Epithelial cell of prostate (primary cell): ENCODE measurements around the gene AK2.
"Not testable (repeated sequence)": the region's sequence is repeated elsewhere in the genome, so short reads cannot be mapped to it uniquely, and the experiment has no call there.

Source experiments
- DNase-seq: peaks from one replicate; pipeline ENCODE4 v3.0.0-alpha.2; 2011; ENCODE audit warnings: low read depth, low spot score
- H3K27ac ChIP-seq: fragments of 450-650 bp; 2 replicates; pipeline ENCODE4 v1.5.1; 2017; ENCODE audit warnings: mild to moderate bottlenecking

AK2 gene

GRCh38 chr1:33036526-33037503 lies at the start of gene AK2:
Gene AK2 (minus strand): TSS chr1:33036883. CDS start chr1:33036828, 55 bp downstream.
- peak within 1 kb of the TSS; percentile 62 for H3K27ac ChIP-seq
- DNase-seq: peak; percentile 91

DNA sequence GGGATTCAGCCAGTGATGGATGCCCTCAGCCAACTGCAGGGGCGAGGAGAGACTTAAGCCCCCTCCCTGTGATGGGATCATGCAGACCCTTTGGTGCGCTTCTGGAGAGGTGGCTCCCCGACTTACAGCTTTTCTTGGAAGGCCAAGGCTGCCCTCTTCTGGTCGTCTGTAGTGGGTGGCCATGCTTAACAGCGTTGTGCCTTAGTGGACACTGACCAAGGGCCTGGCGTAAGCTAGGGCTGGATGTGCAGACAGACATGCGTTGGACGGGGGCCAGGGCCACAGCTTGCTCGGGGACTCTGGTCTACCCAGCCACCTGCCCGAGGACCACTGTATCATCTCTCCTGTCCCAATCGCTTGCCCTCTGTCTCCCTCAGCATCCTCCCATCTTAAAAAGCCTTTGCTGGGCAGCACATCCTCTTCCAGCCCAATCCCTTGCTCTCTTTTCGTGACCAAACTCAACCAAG lies 49.7 kb upstream of the AK2 start:
- no peak for DNase-seq

DNA sequence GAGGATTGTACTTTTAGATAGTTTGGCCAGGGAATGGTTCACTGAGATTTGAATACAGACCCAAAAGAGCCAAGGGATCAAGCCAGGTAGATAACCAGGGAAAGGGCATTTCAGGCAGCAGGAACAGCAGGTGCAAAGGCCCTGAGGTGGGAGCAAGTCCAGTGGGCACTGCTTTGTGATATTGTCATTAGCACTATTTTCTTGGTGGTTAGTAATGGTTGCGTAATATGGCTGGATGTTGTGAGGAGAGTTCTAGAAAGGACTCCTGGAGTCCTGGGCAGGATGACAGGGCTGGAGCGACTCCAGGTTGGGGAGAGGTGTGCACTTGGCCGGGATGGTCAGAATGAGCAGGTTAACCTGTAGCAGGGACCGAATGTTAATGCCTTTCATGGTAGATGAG lies 48.6 kb upstream of the AK2 start:
- H3K27ac ChIP-seq: no peak overlapping the region
- no peak for DNase-seq

More for the DNA sequence above, 49.7 kb upstream of the AK2 start:
- no peak overlapping the region for H3K27ac ChIP-seq

GRCh38 chr1:33082575-33083108 lies 46.0 kb upstream of the AK2 start:
- H3K27ac ChIP-seq: no peak overlapping the region
- DNase-seq: no peak

DNA sequence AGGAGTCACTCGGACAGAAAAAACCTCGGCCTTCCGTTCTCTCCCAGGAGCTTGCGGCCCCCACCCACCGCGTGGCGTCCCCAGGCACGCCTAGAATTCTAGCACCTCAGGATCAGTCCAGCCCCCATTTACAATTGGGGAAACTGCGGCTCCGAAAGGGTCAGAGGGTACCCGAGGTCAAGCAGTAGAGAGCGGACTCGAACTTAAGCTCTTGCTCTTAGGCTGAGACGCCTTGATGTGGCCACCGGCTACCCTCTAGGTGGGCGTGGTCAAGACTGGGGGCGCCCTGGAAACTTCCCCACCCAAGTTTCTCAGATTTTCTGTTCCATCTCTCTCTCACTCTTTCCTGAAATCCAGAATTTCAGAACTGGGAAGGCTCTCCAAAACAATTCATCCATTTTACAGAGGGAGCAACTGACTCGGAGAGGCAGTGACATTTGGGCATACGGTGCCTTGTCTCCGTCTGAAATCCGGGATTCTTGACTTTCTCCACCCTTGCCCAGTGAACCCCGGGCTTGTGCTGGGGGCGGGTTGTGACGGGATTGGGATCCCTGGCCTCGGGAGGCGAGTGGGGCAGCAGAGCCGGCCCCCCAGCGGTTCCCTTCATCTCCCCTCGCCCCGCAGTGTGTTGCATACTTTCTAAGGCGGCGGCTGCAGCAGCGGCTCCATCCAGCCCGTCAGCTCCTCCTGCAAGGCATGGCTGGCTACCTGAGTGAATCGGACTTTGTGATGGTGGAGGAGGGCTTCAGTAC lies 45.0 kb upstream of the AK2 start:
- H3K27ac ChIP-seq: no peak overlapping the region
- DNase-seq: no peak

GRCh38 chr1:33080885-33081553 lies 44.3 kb upstream of the AK2 start, which contains the start of gene AZIN2:
Gene AZIN2 (plus strand): TSS chr1:33081153. CDS start chr1:33082250, 1,097 bp downstream.
- peak; percentile 57 for DNase-seq
- no peak within 1 kb of the TSS for H3K27ac ChIP-seq

DNA sequence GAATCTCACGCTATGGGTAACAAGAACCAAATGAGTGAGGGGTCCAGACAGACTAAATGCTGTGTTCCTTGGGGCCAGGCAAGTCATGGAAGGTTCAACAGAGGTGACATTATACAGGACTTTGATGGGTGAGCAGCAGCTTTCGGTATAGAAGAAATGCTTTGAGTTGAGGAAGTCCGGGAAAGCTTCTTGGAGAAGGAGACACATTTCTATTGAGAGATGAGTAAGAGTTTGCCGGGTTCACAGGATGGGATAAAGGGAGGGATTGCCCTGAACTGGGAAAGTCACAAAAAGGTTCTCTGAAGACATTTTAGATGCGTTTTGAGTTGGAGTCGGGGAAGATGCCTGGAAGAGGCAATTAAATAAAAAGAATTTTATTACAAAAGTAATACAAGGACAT lies 43.7 kb upstream of the AK2 start:
- DNase-seq: no peak
- H3K27ac ChIP-seq: no peak overlapping the region

DNA sequence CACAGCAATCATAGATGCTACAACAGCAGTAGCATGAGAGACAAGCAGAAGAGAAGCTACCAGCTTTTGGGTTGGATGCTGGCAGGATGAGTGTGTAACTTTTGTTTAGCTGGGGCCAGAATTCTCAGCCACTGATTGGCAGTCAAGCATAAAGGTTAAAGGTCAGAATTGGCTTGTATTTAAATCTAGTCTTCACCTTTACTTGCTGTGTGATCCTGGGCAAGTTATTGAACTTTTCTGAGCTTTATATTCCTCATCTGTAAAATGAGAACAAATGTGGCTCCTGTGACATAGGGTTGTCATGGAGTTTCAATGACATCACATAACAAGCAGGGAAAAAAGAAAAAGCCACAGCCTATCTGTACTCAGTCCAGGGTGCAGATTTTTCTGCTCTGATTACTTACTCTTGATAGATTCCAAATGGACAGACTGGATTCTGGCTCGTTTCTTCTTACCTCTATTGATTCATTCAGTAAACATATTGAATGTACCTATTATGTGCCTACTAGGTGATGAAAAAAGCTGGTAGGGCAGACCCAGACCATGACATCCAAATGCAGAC lies 41.4 kb upstream of the AK2 start:
- H3K27ac ChIP-seq: no peak overlapping the region
- DNase-seq: no peak

GRCh38 chr1:33074193-33074945 lies 37.7 kb upstream of the AK2 start:
- no peak for DNase-seq
- no peak overlapping the region for H3K27ac ChIP-seq

DNA sequence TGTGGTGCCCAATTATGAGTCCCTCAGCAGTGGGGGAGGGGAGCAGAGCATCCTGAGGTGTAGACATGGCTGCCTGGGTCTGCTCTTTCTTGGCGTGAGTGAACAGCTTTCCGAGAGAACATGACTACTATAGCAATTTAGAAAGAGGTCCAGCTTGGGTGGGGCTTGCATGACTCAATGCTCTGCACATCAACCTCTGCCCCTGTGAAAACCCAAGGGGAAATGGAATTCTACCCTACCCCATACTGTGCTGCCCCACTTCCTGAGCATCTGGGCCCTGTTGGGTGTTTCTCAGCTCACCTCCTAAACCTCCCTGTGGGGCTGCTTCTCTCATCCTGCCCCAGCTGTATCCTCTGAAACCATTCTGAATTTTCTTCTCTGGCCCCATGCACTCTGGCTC lies 36.0 kb upstream of the AK2 start:
- no peak for DNase-seq
- no peak overlapping the region for H3K27ac ChIP-seq

GRCh38 chr1:33070628-33071027 lies 33.9 kb upstream of the AK2 start:
- no peak overlapping the region for H3K27ac ChIP-seq
- DNase-seq: no peak

- not testable (repeated sequence) for H3K27ac ChIP-seq, DNase-seq
These were observed 31.4 kb upstream of the AK2 start for GRCh38 chr1:33068108-33068507.

DNA sequence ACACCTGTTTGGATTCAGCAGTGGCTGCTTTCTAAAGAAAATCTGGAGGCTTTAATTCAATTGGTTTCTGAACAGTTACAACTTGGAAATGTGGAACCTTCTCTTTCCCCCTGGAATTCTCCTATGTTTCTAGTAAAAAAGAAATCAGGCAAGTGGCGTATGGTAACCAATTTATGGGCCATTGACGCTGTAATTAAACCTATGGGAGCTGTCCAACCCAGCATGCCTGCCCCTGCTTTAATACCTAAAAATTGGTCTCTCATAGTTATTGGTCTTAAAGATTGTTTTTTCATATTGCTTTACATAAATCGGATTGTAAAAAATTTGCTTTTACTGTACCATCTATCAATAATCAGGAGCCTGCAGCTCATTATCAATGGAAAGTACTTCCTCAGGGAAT lies 29.8 kb upstream of the AK2 start:
- DNase-seq: not testable (repeated sequence)

GRCh38 chr1:33065301-33065700 lies 28.6 kb upstream of the AK2 start:
- no peak for DNase-seq
- H3K27ac ChIP-seq: no peak overlapping the region

More for the DNA sequence above, 29.8 kb upstream of the AK2 start:
- H3K27ac ChIP-seq: not testable (repeated sequence)

- DNase-seq, H3K27ac ChIP-seq: not testable (repeated sequence)
These were observed 27.6 kb upstream of the AK2 start for GRCh38 chr1:33064284-33064683.

DNA sequence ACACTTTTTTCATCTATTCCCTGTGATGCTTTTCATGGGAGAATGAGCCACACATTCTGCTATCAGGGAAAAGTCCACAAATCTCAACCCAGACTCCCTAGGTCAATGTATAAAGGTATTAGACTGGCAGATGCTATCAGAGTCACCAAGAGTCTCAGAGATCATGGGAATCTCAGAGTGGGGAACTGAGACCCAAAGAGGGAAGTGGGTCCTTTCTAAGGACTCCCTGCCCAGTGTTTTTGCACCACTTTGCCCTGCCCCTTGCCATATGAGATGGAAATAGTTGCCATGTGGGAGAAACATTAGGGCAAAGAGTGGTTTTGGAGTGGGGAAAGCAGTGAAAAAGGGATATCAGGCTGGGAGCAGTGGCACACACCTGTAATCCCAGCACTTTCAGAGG lies 25.2 kb upstream of the AK2 start:
- no peak overlapping the region for H3K27ac ChIP-seq
- no peak for DNase-seq

DNA sequence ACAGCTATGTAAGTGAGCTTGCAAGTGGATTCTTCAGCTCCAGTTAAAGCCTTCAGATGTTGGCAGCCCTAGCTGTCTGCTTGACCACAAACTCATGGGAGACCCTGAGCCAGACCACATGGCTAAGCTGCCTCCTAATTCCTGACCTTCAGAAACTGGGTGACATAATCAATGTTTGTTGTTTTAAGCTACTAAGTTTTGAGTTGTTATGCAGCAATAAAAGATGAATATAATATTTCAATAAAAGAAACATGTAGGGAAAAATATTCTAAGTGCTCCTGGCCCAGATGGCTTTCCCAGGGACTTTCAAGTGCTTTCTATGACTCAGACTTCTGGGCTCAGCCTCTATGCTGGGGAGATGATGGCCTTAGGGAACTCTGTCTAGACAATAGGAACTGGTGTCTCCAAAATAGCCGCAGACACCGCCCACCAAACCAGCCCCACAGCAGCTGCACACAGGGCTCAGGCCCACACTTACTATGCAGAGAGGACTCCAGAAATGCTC lies 23.9 kb upstream of the AK2 start:
- DNase-seq: no peak
- no peak overlapping the region for H3K27ac ChIP-seq

DNA sequence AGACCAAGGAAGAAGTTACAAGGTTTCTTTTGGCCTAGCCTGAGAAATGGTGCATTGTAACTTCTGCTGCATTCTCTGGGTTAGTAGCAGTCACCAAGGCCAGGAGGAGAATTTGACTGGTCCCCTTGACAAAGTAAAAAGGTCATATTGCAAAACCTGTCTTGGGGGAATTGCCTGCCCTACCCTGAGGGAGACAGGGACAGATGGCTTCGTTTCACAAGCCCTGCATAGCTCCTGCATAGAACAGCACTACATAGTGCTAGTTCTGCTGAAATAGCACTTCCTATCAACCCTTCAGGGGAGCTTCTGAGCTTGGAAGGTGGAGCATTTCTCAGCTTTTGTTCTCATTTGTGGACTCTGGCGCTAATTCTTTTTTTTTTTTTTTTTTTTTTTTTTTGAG lies 20.4 kb upstream of the AK2 start:
- DNase-seq: no peak
- no peak overlapping the region for H3K27ac ChIP-seq

GRCh38 chr1:33056426-33056825 lies 19.7 kb upstream of the AK2 start:
- DNase-seq: no peak
- no peak overlapping the region for H3K27ac ChIP-seq
